ENCODE results near the gene TTC34. TPM values are rescaled to one million over a fixed set of nuclear protein-coding genes. Genes with fewer than 3 reads are reported as not detected.

TTC34 gene
- polyA plus RNA-seq, 3 donors, result 0.45 to 0.72 (median 0.46) TPM

- DNase-seq (ENCODE audit: low read depth in 3 of 3, low spot score in 2 of 3), result no peak
Observed at GRCh38 chr1:2595261-2595811, 206.2 kb downstream of the TTC34 start.

- DNase-seq (ENCODE audit: low read depth in 3 of 3, low spot score in 2 of 3), result no peak
Observed at GRCh38 chr1:2594641-2595131, 206.8 kb downstream of the TTC34 start.

- no peak for DNase-seq (ENCODE audit: low read depth in 3 of 3, low spot score in 2 of 3)
Observed at GRCh38 chr1:2594001-2594640, 207.4 kb downstream of the TTC34 start.

- no peak for DNase-seq (ENCODE audit: low read depth in 3 of 3, low spot score in 2 of 3)
Observed at GRCh38 chr1:2593251-2593878, 208.1 kb downstream of the TTC34 start.

- DNase-seq (ENCODE audit: low read depth in 3 of 3, low spot score in 2 of 3), result no peak
Observed at GRCh38 chr1:2592672-2593071, 208.8 kb downstream of the TTC34 start.

- no peak for DNase-seq (ENCODE audit: low read depth in 3 of 3, low spot score in 2 of 3)
Observed at GRCh38 chr1:2591581-2592261, 209.8 kb downstream of the TTC34 start.

- DNase-seq (ENCODE audit: low read depth in 3 of 3, low spot score in 2 of 3), result no peak
Observed at GRCh38 chr1:2591233-2591580, 210.3 kb downstream of the TTC34 start.

GRCh38 chr1:2590233-2591141 is 211.0 kb downstream of the TTC34 start:
- no peak for DNase-seq (ENCODE audit: low read depth in 3 of 3, low spot score in 2 of 3)

- no peak for DNase-seq (ENCODE audit: low read depth in 3 of 3, low spot score in 2 of 3)
Observed at GRCh38 chr1:2589431-2590232, 211.9 kb downstream of the TTC34 start.

GRCh38 chr1:2588661-2589430 is 212.6 kb downstream of the TTC34 start:
- DNase-seq (ENCODE audit: low read depth in 3 of 3, low spot score in 2 of 3), result no peak

GRCh38 chr1:2587860-2588571 is 213.5 kb downstream of the TTC34 start:
- no peak for DNase-seq (ENCODE audit: low read depth in 3 of 3, low spot score in 2 of 3)

- DNase-seq (ENCODE audit: low read depth in 3 of 3, low spot score in 2 of 3), result no peak
Observed at GRCh38 chr1:2587071-2587859, 214.2 kb downstream of the TTC34 start.

GRCh38 chr1:2586154-2587070 is 215.1 kb downstream of the TTC34 start, which contains the start of gene PRXL2B:
Gene PRXL2B (plus strand): TSS chr1:2586777. CDS start chr1:2586886, 109 bp downstream.
- peak; percentile 87 to 96 (median 95) for DNase-seq (ENCODE audit: low read depth in 3 of 3, low spot score in 2 of 3)

Measured in right renal cortex interstitium (tissue), 3 donors.